K562 (cell line): Measurements from ENCODE around the gene EME2. TPM values are rescaled to one million over a fixed set of nuclear protein-coding genes. Genes with fewer than 3 reads are reported as not detected.

Source experiments
- CBX8 ChIP-seq: fragments of 200-600 bp; sonication (generic); IDR thresholded peaks from 2 replicates; pipeline ENCODE4 v1.6.1; 2012; ENCODE audit warnings: borderline replicate concordance, mixed run types, low read depth, mild to moderate bottlenecking, moderate library complexity, mixed read lengths, low read length, control low read depth, inconsistent platforms; ENCODE audit not compliant: poor library complexity, severe bottlenecking; ENCODE audit errors: extremely low read depth
- CHD4 ChIP-seq: fragments of 200-600 bp; sonication (generic); IDR thresholded peaks from 3 replicates; pipeline ENCODE4 v1.6.1; 2012; ENCODE audit warnings: low read depth, mild to moderate bottlenecking, mixed read lengths, low read length, inconsistent platforms; ENCODE audit not compliant: insufficient read depth, insufficient replicate concordance, poor library complexity, severe bottlenecking
- CREB5 ChIP-seq: fragments of 250-450 bp; sonication (Bioruptor Pico); IDR thresholded peaks from 2 replicates; pipeline ENCODE4 v1.5.0; 2020; ENCODE audit warnings: mild to moderate bottlenecking
- EGR1 ChIP-seq: fragments of 450-650 bp; conservative IDR thresholded peaks from 2 replicates; pipeline ENCODE4 v1.6.1; 2017; ENCODE audit warnings: mild to moderate bottlenecking
- IFI16 ChIP-seq: fragments of 250-450 bp; sonication (Bioruptor Pico); IDR thresholded peaks from 2 replicates; pipeline ENCODE4 v2.1.2; 2022; ENCODE audit warnings: mild to moderate bottlenecking, inconsistent platforms
- KLF6 ChIP-seq: fragments of 250-450 bp; sonication (Bioruptor Pico); IDR thresholded peaks from 2 replicates; pipeline ENCODE4 v1.4.0; 2020; ENCODE audit warnings: mild to moderate bottlenecking, moderate library complexity, borderline replicate concordance
- RUNX1 ChIP-seq: sonication (generic); IDR thresholded peaks from 2 replicates; pipeline ENCODE4 v1.6.1; 2016; ENCODE audit warnings: antibody characterized with exemption, low read depth
- U2AF1 ChIP-seq: fragments of 200-400 bp; formaldehyde crosslinking; optimal IDR thresholded peaks from 2 replicates; pipeline ENCODE3; 2017; ENCODE audit warnings: mild to moderate bottlenecking, low read depth, low read length, moderate library complexity
- ZNF445 ChIP-seq: fragments of 250-450 bp; sonication (Bioruptor Pico); IDR thresholded peaks from 2 replicates; pipeline ENCODE4 v1.4.0; 2020; ENCODE audit warnings: low read depth, mild to moderate bottlenecking, moderate library complexity
- ZNF609 ChIP-seq: sonication (generic); formaldehyde crosslinking; IDR thresholded peaks from 2 replicates; pipeline ENCODE4 v1.8.1; 2023; ENCODE audit warnings: missing genetic modification reagents, mild to moderate bottlenecking, borderline replicate concordance
- polyA plus RNA-seq, 8 experiments: library from polyadenylated mRNA; depleted of rRNA in 4 of 8; stranded (reverse) in 5 of 8; unstranded in 3 of 8; fragments of >200 nt; fragmentation: Nextera tagmentation in 2 of 8; fragmentation: Illumina TruSeq in 1 of 8; extraction: Ambion mirVana in 2 of 8; extraction: Trizol in 1 of 8; gene quantifications; 2 replicates each; pipeline versions ENCODE4 v1.2.1 to v1.2.3, GENCODE V29; 2011 to 2014; ENCODE audit warnings: inconsistent platforms in 1 of 8, missing spikeins in 1 of 8
- total RNA-seq, 7 experiments: library from RNA; depleted of rRNA in 6 of 7; stranded (reverse); fragments of >200 nt in 6 of 7; fragmentation: Illumina TruSeq in 2 of 7; extraction: Trizol in 2 of 7; gene quantifications; 2 replicates each; pipeline versions ENCODE4 v1.2.1 to v1.2.3, GENCODE V29; 2011 to 2021; ENCODE audit warnings: low replicate concordance in 1 of 7
- TF ChIP-seq, protein P1 (sequence below): conservative IDR thresholded peaks from 2 replicates; pipeline ENCODE4 v1.6.1; 2011; ENCODE audit warnings: low read depth, mild to moderate bottlenecking, low read length; ENCODE audit not compliant: control insufficient read depth
- TF ChIP-seq, protein P2 (sequence below): sonication (generic); formaldehyde crosslinking; IDR thresholded peaks from 2 replicates; pipeline ENCODE4 v1.8.0; 2022; ENCODE audit warnings: missing genetic modification reagents, mild to moderate bottlenecking, borderline replicate concordance
- TF ChIP-seq, protein P3 (sequence below): fragments of 450-650 bp; IDR thresholded peaks from 2 replicates; pipeline ENCODE4 v1.6.1; 2014; ENCODE audit warnings: low read depth, mild to moderate bottlenecking, moderate library complexity, borderline replicate concordance

Gene EME2
- total and polyA plus RNA-seq, 9 of the 15 experiments (the other 6 are each of a cell fraction or from before 2014, with no cell fraction given), result 0.35 to 19.9 (median 3.5) TPM

GRCh38 chr16:1772908-1773702 is 495 bp downstream of the EME2 start, which contains the start of gene MRPS34 (continued):
- TF ChIP-seq, protein P1, sequence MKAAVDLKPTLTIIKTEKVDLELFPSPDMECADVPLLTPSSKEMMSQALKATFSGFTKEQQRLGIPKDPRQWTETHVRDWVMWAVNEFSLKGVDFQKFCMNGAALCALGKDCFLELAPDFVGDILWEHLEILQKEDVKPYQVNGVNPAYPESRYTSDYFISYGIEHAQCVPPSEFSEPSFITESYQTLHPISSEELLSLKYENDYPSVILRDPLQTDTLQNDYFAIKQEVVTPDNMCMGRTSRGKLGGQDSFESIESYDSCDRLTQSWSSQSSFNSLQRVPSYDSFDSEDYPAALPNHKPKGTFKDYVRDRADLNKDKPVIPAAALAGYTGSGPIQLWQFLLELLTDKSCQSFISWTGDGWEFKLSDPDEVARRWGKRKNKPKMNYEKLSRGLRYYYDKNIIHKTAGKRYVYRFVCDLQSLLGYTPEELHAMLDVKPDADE, result peak; percentile 69; the same call in 1 of the 2 replicates
- TF ChIP-seq KLF6 (CRISPR knock-in tag) (0 out of 2 replicates have a peak, but pooled peaks have one; percentile 42), ZNF445 (CRISPR knock-in tag) (no peak), RUNX1 (no peak), CREB5 (CRISPR knock-in tag) (no peak), IFI16 (no peak), ZNF609 (CRISPR knock-in tag) (peak; percentile 92), U2AF1 (peak; percentile 53), CHD4 (no peak), EGR1 (no peak), CBX8 (no peak)
- TF ChIP-seq, protein P2, sequence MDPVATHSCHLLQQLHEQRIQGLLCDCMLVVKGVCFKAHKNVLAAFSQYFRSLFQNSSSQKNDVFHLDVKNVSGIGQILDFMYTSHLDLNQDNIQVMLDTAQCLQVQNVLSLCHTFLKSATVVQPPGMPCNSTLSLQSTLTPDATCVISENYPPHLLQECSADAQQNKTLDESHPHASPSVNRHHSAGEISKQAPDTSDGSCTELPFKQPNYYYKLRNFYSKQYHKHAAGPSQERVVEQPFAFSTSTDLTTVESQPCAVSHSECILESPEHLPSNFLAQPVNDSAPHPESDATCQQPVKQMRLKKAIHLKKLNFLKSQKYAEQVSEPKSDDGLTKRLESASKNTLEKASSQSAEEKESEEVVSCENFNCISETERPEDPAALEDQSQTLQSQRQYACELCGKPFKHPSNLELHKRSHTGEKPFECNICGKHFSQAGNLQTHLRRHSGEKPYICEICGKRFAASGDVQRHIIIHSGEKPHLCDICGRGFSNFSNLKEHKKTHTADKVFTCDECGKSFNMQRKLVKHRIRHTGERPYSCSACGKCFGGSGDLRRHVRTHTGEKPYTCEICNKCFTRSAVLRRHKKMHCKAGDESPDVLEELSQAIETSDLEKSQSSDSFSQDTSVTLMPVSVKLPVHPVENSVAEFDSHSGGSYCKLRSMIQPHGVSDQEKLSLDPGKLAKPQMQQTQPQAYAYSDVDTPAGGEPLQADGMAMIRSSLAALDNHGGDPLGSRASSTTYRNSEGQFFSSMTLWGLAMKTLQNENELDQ, result no peak
- TF ChIP-seq, protein P3, sequence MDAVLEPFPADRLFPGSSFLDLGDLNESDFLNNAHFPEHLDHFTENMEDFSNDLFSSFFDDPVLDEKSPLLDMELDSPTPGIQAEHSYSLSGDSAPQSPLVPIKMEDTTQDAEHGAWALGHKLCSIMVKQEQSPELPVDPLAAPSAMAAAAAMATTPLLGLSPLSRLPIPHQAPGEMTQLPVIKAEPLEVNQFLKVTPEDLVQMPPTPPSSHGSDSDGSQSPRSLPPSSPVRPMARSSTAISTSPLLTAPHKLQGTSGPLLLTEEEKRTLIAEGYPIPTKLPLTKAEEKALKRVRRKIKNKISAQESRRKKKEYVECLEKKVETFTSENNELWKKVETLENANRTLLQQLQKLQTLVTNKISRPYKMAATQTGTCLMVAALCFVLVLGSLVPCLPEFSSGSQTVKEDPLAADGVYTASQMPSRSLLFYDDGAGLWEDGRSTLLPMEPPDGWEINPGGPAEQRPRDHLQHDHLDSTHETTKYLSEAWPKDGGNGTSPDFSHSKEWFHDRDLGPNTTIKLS, result peak; percentile 40; the same call in 1 of the 2 replicates
